Smooth muscle cell (in vitro differentiated cells): ENCODE results near the gene JPT1. TPM values are rescaled to one million over a fixed set of nuclear protein-coding genes. Genes with fewer than 3 reads are reported as not detected.

ENCODE experiments used
- DNase-seq: peaks from one replicate; lab custom pipeline; 2025; ENCODE audit not compliant: unreplicated experiment; lab: John Stamatoyannopoulos, UW
- H2AFZ ChIP-seq: fragments of 200-600 bp; sonication (generic); 2 replicates; pipeline ENCODE4 v1.6.0; 2016; ENCODE audit warnings: antibody characterized with exemption, low read depth, mild to moderate bottlenecking
- H3F3A ChIP-seq: fragments of 200-600 bp; sonication (generic); 2 replicates; pipeline ENCODE4 v1.6.0; 2017; ENCODE audit warnings: antibody characterized with exemption, low read depth
- H3K27ac ChIP-seq: fragments of 200-600 bp; sonication (generic); 2 replicates; pipeline ENCODE4 v1.5.1; 2016; ENCODE audit warnings: low read depth, mild to moderate bottlenecking
- H3K27me3 ChIP-seq: fragments of 200-600 bp; sonication (generic); 2 replicates; pipeline ENCODE4 v1.6.1; 2016; ENCODE audit warnings: low read depth, mild to moderate bottlenecking
- H3K36me3 ChIP-seq: fragments of 200-600 bp; sonication (generic); 2 replicates; pipeline ENCODE4 v1.5.1; 2016; ENCODE audit warnings: low read depth
- H3K4me1 ChIP-seq: fragments of 200-600 bp; sonication (generic); 2 replicates; pipeline ENCODE4 v1.5.1; 2016; ENCODE audit warnings: low read depth
- H3K4me2 ChIP-seq: fragments of 200-600 bp; sonication (generic); 2 replicates; pipeline ENCODE4 v1.6.0; 2016; ENCODE audit warnings: mild to moderate bottlenecking
- H3K4me3 ChIP-seq: fragments of 200-600 bp; sonication (generic); 2 replicates; pipeline ENCODE4 v1.5.1; 2016; ENCODE audit warnings: mild to moderate bottlenecking
- H3K79me2 ChIP-seq: fragments of 200-600 bp; sonication (generic); 2 replicates; pipeline ENCODE4 v1.6.0; 2016; ENCODE audit warnings: low read depth, mild to moderate bottlenecking
- H3K9ac ChIP-seq: fragments of 200-600 bp; sonication (generic); 2 replicates; pipeline ENCODE4 v1.6.0; 2016; ENCODE audit warnings: low read depth
- H3K9me3 ChIP-seq: fragments of 200-600 bp; sonication (generic); replicated peaks from 2 replicates; pipeline ENCODE4 v1.5.1; 2016; ENCODE audit warnings: low read depth
- H4K20me1 ChIP-seq: fragments of 200-600 bp; sonication (generic); 2 replicates; pipeline ENCODE4 v1.6.0; 2016; ENCODE audit warnings: low read depth
- CTCF ChIP-seq: fragments of 200-600 bp; sonication (generic); IDR thresholded peaks from 2 replicates; pipeline ENCODE4 v1.5.1; 2017; ENCODE audit warnings: borderline replicate concordance, mild to moderate bottlenecking, antibody characterized with exemption; ENCODE audit not compliant: insufficient read depth, poor library complexity, severe bottlenecking
- WGBS: methylation state at CpG from one replicate; pipeline ENCODE4 v1.1.7; 2016; ENCODE audit warnings: low lambda C conversion rate; 5-methylcytosine and 5-hydroxymethylcytosine counted together
- polyA plus RNA-seq: library from polyadenylated mRNA; unstranded; fragments of >200 nt; fragmentation: Nextera tagmentation; extraction: Ambion mirVana; gene quantifications from 2 replicates; pipeline ENCODE4 v1.2.1, GENCODE V29; 2016
- total RNA-seq: library from RNA; depleted of rRNA; stranded (reverse); fragments of >200 nt; gene quantifications from 2 replicates; pipeline ENCODE4 v1.2.3, GENCODE V29; 2014

The JPT1 gene
- total and polyA plus RNA-seq, 2 experiments from 2014 or later = 103 to 240 TPM

- DNase-seq = no peak
- Histone ChIP-seq H3K9ac (no peak overlapping the region), H3K27ac (no peak overlapping the region), H2AFZ (no peak overlapping the region), H3K9me3 (no peaks in the 10 kb centered on the region), H4K20me1 (peaks cover 12% of the 10 kb centered on the region), H3F3A (no peaks in the 10 kb centered on the region), H3K36me3 (no peaks in the 10 kb centered on the region), H3K27me3 (no peaks in the 10 kb centered on the region), H3K4me1 (peaks cover 5% of the 10 kb centered on the region), H3K79me2 (no peaks in the 10 kb centered on the region), H3K4me3 (no peak overlapping the region), H3K4me2 (no peak overlapping the region)
- WGBS = 66% methylated on average over 3 of the region's 3 CpGs
- no peak for TF ChIP-seq CTCF
These were observed 28.3 kb downstream of the JPT1 start for GRCh38 chr17:75125984-75126383.

- 96% methylated on average over 4 of the region's 4 CpGs for WGBS
- no peaks in the 10 kb centered on the region for H3F3A ChIP-seq
- no peaks in the 10 kb centered on the region for H3K36me3 ChIP-seq
- no peak overlapping the region for H3K9ac ChIP-seq
- H3K4me1 ChIP-seq = no peaks in the 10 kb centered on the region
- peaks cover 4% of the 10 kb centered on the region for H4K20me1 ChIP-seq
- H3K9me3 ChIP-seq = no peaks in the 10 kb centered on the region
- no peak overlapping the region for H2AFZ ChIP-seq
- no peak overlapping the region for H3K4me3 ChIP-seq
- no peak overlapping the region for H3K4me2 ChIP-seq
- no peak for DNase-seq
- H3K27ac ChIP-seq = peak overlapping the region; percentile 63
- TF ChIP-seq CTCF = no peak
- no peaks in the 10 kb centered on the region for H3K27me3 ChIP-seq
- H3K79me2 ChIP-seq = no peaks in the 10 kb centered on the region
These were observed 29.5 kb downstream of the JPT1 start for GRCh38 chr17:75124819-75125162.

GRCh38 chr17:75124041-75124818 is 30.1 kb downstream of the JPT1 start:
- DNase-seq = no peak
- TF ChIP-seq CTCF = no peak
- Histone ChIP-seq H3K36me3 (no peaks in the 10 kb centered on the region), H3K4me3 (no peak overlapping the region), H3K27me3 (no peaks in the 10 kb centered on the region), H3F3A (no peaks in the 10 kb centered on the region), H3K9ac (no peak overlapping the region), H4K20me1 (no peaks in the 10 kb centered on the region), H3K9me3 (no peaks in the 10 kb centered on the region), H3K79me2 (no peaks in the 10 kb centered on the region), H3K4me2 (no peak overlapping the region), H3K27ac (peak overlapping the region; percentile 63), H2AFZ (no peak overlapping the region), H3K4me1 (no peaks in the 10 kb centered on the region)
- WGBS = 77% methylated on average over 19 of the region's 19 CpGs

GRCh38 chr17:75118307-75118706 is 36.0 kb downstream of the JPT1 start:
- Histone ChIP-seq H3K4me2 (no peak overlapping the region), H3K36me3 (no peaks in the 10 kb centered on the region), H3K4me3 (no peak overlapping the region), H3K27me3 (no peaks in the 10 kb centered on the region), H3K9me3 (no peaks in the 10 kb centered on the region), H2AFZ (no peak overlapping the region), H3F3A (no peaks in the 10 kb centered on the region), H4K20me1 (no peaks in the 10 kb centered on the region), H3K79me2 (no peaks in the 10 kb centered on the region), H3K9ac (no peak overlapping the region), H3K27ac (no peak overlapping the region), H3K4me1 (no peaks in the 10 kb centered on the region)
- WGBS = over 99% methylated on average over 14 of the region's 14 CpGs
- DNase-seq = no peak
- no peak for TF ChIP-seq CTCF
